GM12878 (cell line): ENCODE results near the gene TXNDC8. TPM values are rescaled to one million over a fixed set of nuclear protein-coding genes. Genes with fewer than 3 reads are reported as not detected.
"Not testable (repeated sequence)": the region's sequence is repeated elsewhere in the genome, so short reads cannot be mapped to it uniquely, and the experiment has no call there.

Source experiments
- ATAC-seq: fragments of 200-7000 bp; cut with Tn5 transposase; 3 replicates; pipeline ENCODE4 v1.9.1; 2020; ENCODE audit warnings: mild to moderate bottlenecking, moderate library complexity
- BruUV-seq: library from RNA; stranded (reverse); fragments of 400-500 nt; replicated peaks from 2 replicates; lab custom pipeline; 2021; lab: Mats Ljungman, UMichigan
- CTCF ChIA-PET: fragments of 300-600 bp; sonication (Branson Sonifier 250); formaldehyde crosslinking; extraction: SDS; loops from one replicate; lab custom pipeline; 2021; ENCODE audit warnings: inconsistent platforms; lab: Yijun Ruan, JAX
- POLR2A ChIA-PET: fragments of 350-600 bp; formaldehyde crosslinking; extraction: SDS; loops from one replicate; lab custom pipeline; 2021; ENCODE audit warnings: inconsistent platforms; lab: Charles Lee
- RAD21 ChIA-PET: fragments of 300-600 bp; sonication (Branson Sonifier 250); formaldehyde crosslinking; loops from one replicate; lab custom pipeline; 2023; ENCODE audit warnings: antibody characterized with exemption; ENCODE audit not compliant: unreplicated experiment; lab: Charles Lee
- SMC1A ChIA-PET: fragments of 300-600 bp; sonication (Branson Sonifier 250); formaldehyde crosslinking; loops from one replicate; lab custom pipeline; 2023; ENCODE audit not compliant: unreplicated experiment, uncharacterized antibody; lab: Charles Lee
- DNase-seq: peaks from one replicate; pipeline ENCODE4 v3.0.0-alpha.2; 2011; ENCODE audit warnings: low read depth, low spot score
- FAIRE-seq: peaks from 3 replicates; lab custom pipeline; 2011; peaks lifted over from hg19 to GRCh38; lab: Jason Lieb, UNC
- H2AFZ ChIP-seq: 2 replicates; pipeline ENCODE4 v1.6.0; 2011; ENCODE audit warnings: low read depth, low read length, control low read depth; ENCODE audit not compliant: control insufficient read depth
- H3K27ac ChIP-seq: 2 replicates; pipeline ENCODE4 v1.5.1; 2011; ENCODE audit warnings: control low read depth; ENCODE audit not compliant: control insufficient read depth, insufficient read depth
- H3K27me3 ChIP-seq, 2 experiments: replicated peaks in 1 of 2; 2 replicates each; pipeline versions ENCODE4 v1.6.0 to v1.6.1; 2011; ENCODE audit warnings: low read length in 1 of 2; ENCODE audit not compliant: control insufficient read depth in 2 of 2, insufficient read depth in 2 of 2
- H3K36me3 ChIP-seq, 2 experiments: 2 replicates each; pipeline ENCODE4 v1.5.1; 2011; ENCODE audit warnings: low read length in 1 of 2; ENCODE audit not compliant: control insufficient read depth in 2 of 2, insufficient read depth in 2 of 2
- H3K4me1 ChIP-seq: 2 replicates; pipeline ENCODE4 v1.6.1; 2011; ENCODE audit warnings: mild to moderate bottlenecking, low read length, moderate library complexity, mixed read lengths; ENCODE audit not compliant: control insufficient read depth, insufficient read depth
- H3K4me2 ChIP-seq: 2 replicates; pipeline ENCODE4 v1.6.0; 2011; ENCODE audit warnings: control low read depth; ENCODE audit not compliant: control insufficient read depth, insufficient read depth
- H3K4me3 ChIP-seq: fragments of 200-600 bp; sonication (generic); 2 replicates; pipeline ENCODE4 v1.5.1; 2016
- H3K79me2 ChIP-seq: 2 replicates; pipeline ENCODE4 v1.6.0; 2011; ENCODE audit warnings: low read length; ENCODE audit not compliant: control insufficient read depth, insufficient read depth
- H3K9ac ChIP-seq: 2 replicates; pipeline ENCODE4 v1.8.0; 2011; ENCODE audit warnings: low read length, control low read depth, mixed read lengths; ENCODE audit not compliant: control insufficient read depth, insufficient read depth
- H3K9me3 ChIP-seq: replicated peaks from 3 replicates; pipeline ENCODE4 v1.5.1; 2011; ENCODE audit warnings: mild to moderate bottlenecking, low read length; ENCODE audit not compliant: control insufficient read depth, insufficient read depth
- H4K20me1 ChIP-seq: 2 replicates; pipeline ENCODE4 v1.6.0; 2011; ENCODE audit not compliant: control insufficient read depth, insufficient read depth
- CBX5 ChIP-seq: sonication (generic); IDR thresholded peaks from 2 replicates; pipeline ENCODE4 v1.6.1; 2016; ENCODE audit warnings: low read depth, moderate library complexity, mild to moderate bottlenecking, inconsistent platforms
- DPF2 ChIP-seq: fragments of 450-650 bp; IDR thresholded peaks from 2 replicates; pipeline ENCODE4 v1.6.1; 2017; ENCODE audit warnings: mild to moderate bottlenecking
- ELK1 ChIP-seq: IDR thresholded peaks from 2 replicates; pipeline ENCODE4 v1.6.1; 2012; ENCODE audit warnings: low read depth, low read length, improper control_type of control experiment
- TAF1 ChIP-seq: IDR thresholded peaks from 2 replicates; pipeline ENCODE4 v1.6.1; 2011; ENCODE audit warnings: mild to moderate bottlenecking, low read depth, low read length, borderline replicate concordance
- WGBS: methylation state at CpG from one replicate; pipeline ENCODE4 v1.1.6; 2016; ENCODE audit warnings: low lambda C conversion rate; ENCODE audit not compliant: insufficient replicate concordance, insufficient coverage; ENCODE audit errors: missing lambda C conversion rate; 5-methylcytosine and 5-hydroxymethylcytosine counted together
- in situ Hi-C: fragments of 300-500 bp; cut with MboI; formaldehyde crosslinking; loops from 9 replicates; pipeline ENCODE4 v1.14.3; 2018; ENCODE audit warnings: mixed read lengths
- intact Hi-C: fragments of 100-400 bp; cut with micrococcal nuclease; formaldehyde crosslinking; loops from one replicate; pipeline ENCODE4 v1.14.2; 2022; ENCODE audit not compliant: unreplicated experiment
- polyA plus RNA-seq, 11 experiments: library from polyadenylated mRNA; depleted of rRNA in 4 of 11; unstranded in 6 of 11; stranded (reverse) in 5 of 11; fragments of >200 nt; fragmentation: Nextera tagmentation in 4 of 11; fragmentation: Illumina TruSeq in 1 of 11; extraction: Ambion mirVana in 4 of 11; extraction: Trizol in 1 of 11; gene quantifications; 1 replicate in 1 of 11; 2 replicates in 10 of 11; pipeline versions ENCODE4 v1.2.1 to v1.2.3, GENCODE V29; 2011 to 2016; ENCODE audit warnings: inconsistent platforms in 2 of 11, missing spikeins in 2 of 11, low read depth in 1 of 11
- total RNA-seq, 4 experiments: library from RNA; depleted of rRNA in 3 of 4; stranded (reverse); fragments of >200 nt in 3 of 4; fragmentation: Illumina TruSeq in 1 of 4; extraction: Trizol in 1 of 4; gene quantifications; 2 replicates each; pipeline versions ENCODE4 v1.2.1 to v1.2.3, GENCODE V29; 2013 to 2021
- TF ChIP-seq, protein P1 (sequence below): fragments of 450-650 bp; IDR thresholded peaks from 2 replicates; pipeline ENCODE4 v1.6.1; 2017; ENCODE audit warnings: mild to moderate bottlenecking, moderate library complexity

TXNDC8 gene
- total and polyA plus RNA-seq, 10 of the 15 experiments (the other 5 are each of a cell fraction or from before 2014, with no cell fraction given) = not detected

DNA sequence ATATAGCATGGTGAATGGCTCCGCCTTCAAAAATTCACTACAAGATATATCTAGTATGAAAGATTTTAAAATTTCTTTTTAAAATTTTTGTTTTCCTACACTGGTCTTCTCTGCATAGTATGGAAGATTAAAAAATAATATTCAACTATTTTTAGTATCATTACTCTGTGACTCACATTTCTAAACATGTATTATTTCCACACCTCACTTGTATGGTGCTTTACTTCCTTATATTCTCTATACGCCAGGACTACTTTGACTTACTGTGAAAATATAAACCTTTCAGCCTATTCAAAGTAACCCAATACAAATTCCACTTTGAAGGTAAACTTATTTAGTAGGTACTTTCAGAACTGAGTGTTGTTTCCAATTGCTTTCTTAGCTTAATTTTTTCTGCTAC lies 26.8 kb upstream of the TXNDC8 start (continued):
- TF ChIP-seq ELK1 = no peak
- no peak for TF ChIP-seq CBX5
- TF ChIP-seq, protein P1, sequence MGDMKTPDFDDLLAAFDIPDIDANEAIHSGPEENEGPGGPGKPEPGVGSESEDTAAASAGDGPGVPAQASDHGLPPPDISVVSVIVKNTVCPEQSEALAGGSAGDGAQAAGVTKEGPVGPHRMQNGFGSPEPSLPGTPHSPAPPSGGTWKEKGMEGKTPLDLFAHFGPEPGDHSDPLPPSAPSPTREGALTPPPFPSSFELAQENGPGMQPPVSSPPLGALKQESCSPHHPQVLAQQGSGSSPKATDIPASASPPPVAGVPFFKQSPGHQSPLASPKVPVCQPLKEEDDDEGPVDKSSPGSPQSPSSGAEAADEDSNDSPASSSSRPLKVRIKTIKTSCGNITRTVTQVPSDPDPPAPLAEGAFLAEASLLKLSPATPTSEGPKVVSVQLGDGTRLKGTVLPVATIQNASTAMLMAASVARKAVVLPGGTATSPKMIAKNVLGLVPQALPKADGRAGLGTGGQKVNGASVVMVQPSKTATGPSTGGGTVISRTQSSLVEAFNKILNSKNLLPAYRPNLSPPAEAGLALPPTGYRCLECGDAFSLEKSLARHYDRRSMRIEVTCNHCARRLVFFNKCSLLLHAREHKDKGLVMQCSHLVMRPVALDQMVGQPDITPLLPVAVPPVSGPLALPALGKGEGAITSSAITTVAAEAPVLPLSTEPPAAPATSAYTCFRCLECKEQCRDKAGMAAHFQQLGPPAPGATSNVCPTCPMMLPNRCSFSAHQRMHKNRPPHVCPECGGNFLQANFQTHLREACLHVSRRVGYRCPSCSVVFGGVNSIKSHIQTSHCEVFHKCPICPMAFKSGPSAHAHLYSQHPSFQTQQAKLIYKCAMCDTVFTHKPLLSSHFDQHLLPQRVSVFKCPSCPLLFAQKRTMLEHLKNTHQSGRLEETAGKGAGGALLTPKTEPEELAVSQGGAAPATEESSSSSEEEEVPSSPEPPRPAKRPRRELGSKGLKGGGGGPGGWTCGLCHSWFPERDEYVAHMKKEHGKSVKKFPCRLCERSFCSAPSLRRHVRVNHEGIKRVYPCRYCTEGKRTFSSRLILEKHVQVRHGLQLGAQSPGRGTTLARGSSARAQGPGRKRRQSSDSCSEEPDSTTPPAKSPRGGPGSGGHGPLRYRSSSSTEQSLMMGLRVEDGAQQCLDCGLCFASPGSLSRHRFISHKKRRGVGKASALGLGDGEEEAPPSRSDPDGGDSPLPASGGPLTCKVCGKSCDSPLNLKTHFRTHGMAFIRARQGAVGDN = no peak
- TF ChIP-seq TAF1 = no peak
- no peak for TF ChIP-seq DPF2

- H3K4me3 ChIP-seq, H3K79me2 ChIP-seq, RAD21 ChIA-PET, H3K4me2 ChIP-seq, POLR2A ChIA-PET, H4K20me1 ChIP-seq, DNase-seq, SMC1A ChIA-PET, intact Hi-C loops, FAIRE-seq, H3K27ac ChIP-seq, H3K9me3 ChIP-seq, H3K36me3 ChIP-seq, BruUV-seq, H2AFZ ChIP-seq, CTCF ChIA-PET, H3K27me3 ChIP-seq, H3K9ac ChIP-seq, ATAC-seq, H3K4me1 ChIP-seq, in situ Hi-C loops: not testable (repeated sequence)
- WGBS = 0% methylated on average over 1 of the region's 2 CpGs
Measured at GRCh38 chr9:110358992-110359391, 21.3 kb upstream of the TXNDC8 start.
